CD14-positive monocyte (primary cell): ENCODE data around the gene SEMA4D. TPM values are rescaled to one million over a fixed set of nuclear protein-coding genes. Genes with fewer than 3 reads are reported as not detected.

Experiments used
- DNase-seq, 3 donors: peaks; one replicate each; pipeline ENCODE4 v3.0.0-alpha.2; 2011 to 2022
- H2AFZ ChIP-seq: 2 replicates; pipeline ENCODE4 v1.6.0; 2012; ENCODE audit warnings: mild to moderate bottlenecking, low read depth, low read length, inconsistent platforms; ENCODE audit not compliant: insufficient read depth, poor library complexity, severe bottlenecking
- H3K27ac ChIP-seq, 2 donors: 1 replicate in 1 of 2; 2 replicates in 1 of 2; pipeline ENCODE4 v1.5.1; 2012 to 2013; ENCODE audit warnings: low read length in 2 of 2, control low read depth in 1 of 2, inconsistent platforms in 1 of 2, low read depth in 1 of 2, mild to moderate bottlenecking in 1 of 2
- H3K27me3 ChIP-seq, 2 donors: one replicate each; pipeline versions ENCODE4 v1.6.0 to v1.6.1; 2011 to 2013; ENCODE audit warnings: low read length in 2 of 2; ENCODE audit not compliant: control insufficient read depth in 2 of 2, insufficient read depth in 2 of 2
- H3K36me3 ChIP-seq, 2 donors: replicated peaks in 1 of 2; 1 replicate in 1 of 2; 2 replicates in 1 of 2; pipeline versions ENCODE4 v1.5.1 to v1.6.1; 2012 to 2013; ENCODE audit warnings: low read length in 2 of 2, control low read depth in 1 of 2, inconsistent platforms in 1 of 2, mild to moderate bottlenecking in 1 of 2; ENCODE audit not compliant: insufficient read depth in 2 of 2, control insufficient read depth in 1 of 2
- H3K4me1 ChIP-seq, 2 donors: 1 replicate in 1 of 2; 2 replicates in 1 of 2; pipeline versions ENCODE4 v1.5.1 to v1.6.1; 2012 to 2013; ENCODE audit warnings: low read length in 2 of 2, control low read depth in 1 of 2, inconsistent platforms in 1 of 2, mild to moderate bottlenecking in 1 of 2, moderate library complexity in 1 of 2; ENCODE audit not compliant: insufficient read depth in 2 of 2, control insufficient read depth in 1 of 2
- H3K4me2 ChIP-seq: replicated peaks from 2 replicates; pipeline ENCODE3; 2012; ENCODE audit warnings: low read length, moderate library complexity, mild to moderate bottlenecking; ENCODE audit not compliant: poor library complexity, severe bottlenecking; ENCODE audit errors: extremely low read depth
- H3K4me3 ChIP-seq, 3 experiments: fragments of 200-600 bp in 1 of 3; sonication (generic) in 1 of 3; replicated peaks in 1 of 3; 1 replicate in 2 of 3; 2 replicates in 1 of 3; pipeline ENCODE4 v1.5.1; 2011 to 2013; ENCODE audit warnings: low read length in 3 of 3, mild to moderate bottlenecking in 3 of 3, control low read depth in 2 of 3, low read depth in 2 of 3, inconsistent platforms in 1 of 3, moderate library complexity in 1 of 3
- H3K79me2 ChIP-seq: 2 replicates; pipeline ENCODE4 v1.6.0; 2012; ENCODE audit warnings: mild to moderate bottlenecking, control low read depth, inconsistent platforms, low read length, moderate library complexity; ENCODE audit not compliant: insufficient read depth
- H3K9ac ChIP-seq: 2 replicates; pipeline ENCODE4 v1.6.0; 2017; ENCODE audit warnings: low read length, mild to moderate bottlenecking; ENCODE audit not compliant: insufficient read depth, poor library complexity, severe bottlenecking
- H3K9me3 ChIP-seq, 2 donors: replicated peaks in 1 of 2; 1 replicate in 1 of 2; 2 replicates in 1 of 2; pipeline versions ENCODE4 v1.5.1 to v1.6.1; 2012 to 2013; ENCODE audit warnings: low read length in 2 of 2, control low read depth in 1 of 2; ENCODE audit not compliant: control insufficient read depth in 1 of 2, insufficient read depth in 1 of 2
- H4K20me1 ChIP-seq: 2 replicates; pipeline ENCODE4 v1.6.0; 2012; ENCODE audit warnings: mild to moderate bottlenecking, low read length, control low read depth, moderate library complexity; ENCODE audit not compliant: insufficient read depth
- H3K27ac Mint-ChIP-seq, 7 donors: one replicate each; pipeline ENCODE4 v1.8.0; 2020; ENCODE audit warnings: mild to moderate bottlenecking in 7 of 7, mixed read lengths in 7 of 7, moderate library complexity in 6 of 7, inconsistent platforms in 2 of 7
- H3K27me3 Mint-ChIP-seq, 3 donors: one replicate each; pipeline ENCODE4 v1.8.0; 2021 to 2022; ENCODE audit warnings: low read depth in 3 of 3, mild to moderate bottlenecking in 3 of 3, mixed read lengths in 3 of 3, moderate library complexity in 3 of 3, inconsistent platforms in 1 of 3
- H3K36me3 Mint-ChIP-seq, 2 donors: one replicate each; pipeline ENCODE4 v1.8.0; 2020; ENCODE audit warnings: mixed read lengths in 2 of 2, inconsistent platforms in 1 of 2, mild to moderate bottlenecking in 1 of 2
- H3K4me1 Mint-ChIP-seq: one replicate; pipeline ENCODE4 v1.8.0; 2020; ENCODE audit warnings: mild to moderate bottlenecking, mixed read lengths
- H3K4me3 Mint-ChIP-seq, 2 donors: one replicate each; pipeline ENCODE4 v1.8.0; 2020; ENCODE audit warnings: mild to moderate bottlenecking in 2 of 2, mixed read lengths in 2 of 2, moderate library complexity in 1 of 2
- H3K9me3 Mint-ChIP-seq, 7 donors: one replicate each; pipeline ENCODE4 v1.8.0; 2020 to 2022; ENCODE audit warnings: mixed read lengths in 7 of 7, mild to moderate bottlenecking in 6 of 7, moderate library complexity in 6 of 7, inconsistent platforms in 2 of 7
- CTCF ChIP-seq: fragments of 200-600 bp; IDR thresholded peaks from one replicate; pipeline ENCODE4 v1.8.0; 2022; ENCODE audit warnings: antibody characterized with exemption, mild to moderate bottlenecking
- WGBS: methylation state at CpG from one replicate; pipeline ENCODE4 v1.1.5; 2013; ENCODE audit warnings: missing lambda C conversion rate; ENCODE audit not compliant: insufficient coverage; 5-methylcytosine and 5-hydroxymethylcytosine counted together
- intact Hi-C, 2 donors: fragments of 100-400 bp; cut with micrococcal nuclease; formaldehyde crosslinking; loops; one replicate each; pipeline versions ENCODE4 v1.15.0 to v1.15.1; 2023
- polyA plus RNA-seq, 3 donors: library from polyadenylated mRNA; depleted of rRNA in 1 of 3; unstranded in 2 of 3; stranded (reverse) in 1 of 3; fragments of 300-500 nt in 2 of 3; fragments of >200 nt in 1 of 3; fragmentation: Illumina TruSeq in 2 of 3; gene quantifications; 1 replicate in 2 of 3; 2 replicates in 1 of 3; pipeline ENCODE4 v1.2.3, GENCODE V29; 2012 to 2021

Gene SEMA4D
- polyA plus RNA-seq, 3 donors = 28.2 to 117 (median 28.6) TPM

- peaks cover 39 to 47% of the 10 kb centered on the region in 2 donors for H3K4me1 ChIP-seq
- no peak for DNase-seq
- H2AFZ ChIP-seq = no peak overlapping the region
- Mint-ChIP-seq H3K27ac (no peak overlapping the region), H3K4me1 (peaks cover 54% of the 10 kb centered on the region), H3K9me3 (peaks cover 0 to 4% (median 0%) of the 10 kb centered on the region in 7 donors), H3K27me3 (no peaks in the 10 kb centered on the region), H3K4me3 (no peak overlapping the region), H3K36me3 (peaks cover 48 to 57% of the 10 kb centered on the region in 2 donors)
- peaks cover 47 to 69% of the 10 kb centered on the region in 2 donors for H3K36me3 ChIP-seq
- peaks cover 22% of the 10 kb centered on the region for H4K20me1 ChIP-seq
- intact Hi-C loops = loop anchor here in 1 of 2 donors (5.0 kb wide), 1 partner anchor 180 kb away; no protein-coding TSS in a partner anchor
- no peak overlapping the region for H3K27ac ChIP-seq
- no peak overlapping the region for H3K9ac ChIP-seq
- no peak overlapping the region for H3K4me2 ChIP-seq
- H3K4me3 ChIP-seq = no peak overlapping the region
- TF ChIP-seq CTCF = no peak
- peaks cover 7% of the 10 kb centered on the region for H3K79me2 ChIP-seq
- H3K27me3 ChIP-seq = no peaks in the 10 kb centered on the region
- 94% methylated on average over 11 of the region's 17 CpGs for WGBS
- no peaks in the 10 kb centered on the region for H3K9me3 ChIP-seq
Measured at GRCh38 chr9:89376741-89377351, 121.1 kb downstream of the SEMA4D start.

- TF ChIP-seq CTCF = no peak
- 96% methylated on average over 3 of the region's 4 CpGs for WGBS
- Histone ChIP-seq H4K20me1 (peaks cover 22% of the 10 kb centered on the region), H3K9ac (no peak overlapping the region), H3K36me3 (peaks cover 42 to 66% of the 10 kb centered on the region in 2 donors), H3K27me3 (no peaks in the 10 kb centered on the region), H3K79me2 (peaks cover 7% of the 10 kb centered on the region), H3K4me2 (no peak overlapping the region), H3K4me3 (no peak overlapping the region), H3K9me3 (no peaks in the 10 kb centered on the region), H2AFZ (no peak overlapping the region), H3K4me1 (peaks cover 33 to 42% of the 10 kb centered on the region in 2 donors), H3K27ac (peak overlapping the region in 1 of 2 donors; percentile 54)
- H3K4me1 Mint-ChIP-seq = peaks cover 48% of the 10 kb centered on the region
- DNase-seq = no peak
- H3K4me3 Mint-ChIP-seq = no peak overlapping the region
- intact Hi-C loops = loop anchor here in 1 of 2 donors (5.0 kb wide), 1 partner anchor 181 kb away; no protein-coding TSS in a partner anchor
- no peak overlapping the region for H3K27ac Mint-ChIP-seq
- H3K9me3 Mint-ChIP-seq = peaks cover 0 to 2% (median 0%) of the 10 kb centered on the region in 7 donors
- H3K36me3 Mint-ChIP-seq = peaks cover 42 to 52% of the 10 kb centered on the region in 2 donors
- H3K27me3 Mint-ChIP-seq = no peaks in the 10 kb centered on the region
Measured at GRCh38 chr9:89376286-89376685, 121.6 kb downstream of the SEMA4D start.
